ENCODE results near the gene CRYGS. TPM values are rescaled to one million over a fixed set of nuclear protein-coding genes. Genes with fewer than 3 reads are reported as not detected.

Gene CRYGS
- polyA plus RNA-seq, 1 of the 3 experiments (the other 2 are of a cell fraction), result 2.1 TPM

DNA sequence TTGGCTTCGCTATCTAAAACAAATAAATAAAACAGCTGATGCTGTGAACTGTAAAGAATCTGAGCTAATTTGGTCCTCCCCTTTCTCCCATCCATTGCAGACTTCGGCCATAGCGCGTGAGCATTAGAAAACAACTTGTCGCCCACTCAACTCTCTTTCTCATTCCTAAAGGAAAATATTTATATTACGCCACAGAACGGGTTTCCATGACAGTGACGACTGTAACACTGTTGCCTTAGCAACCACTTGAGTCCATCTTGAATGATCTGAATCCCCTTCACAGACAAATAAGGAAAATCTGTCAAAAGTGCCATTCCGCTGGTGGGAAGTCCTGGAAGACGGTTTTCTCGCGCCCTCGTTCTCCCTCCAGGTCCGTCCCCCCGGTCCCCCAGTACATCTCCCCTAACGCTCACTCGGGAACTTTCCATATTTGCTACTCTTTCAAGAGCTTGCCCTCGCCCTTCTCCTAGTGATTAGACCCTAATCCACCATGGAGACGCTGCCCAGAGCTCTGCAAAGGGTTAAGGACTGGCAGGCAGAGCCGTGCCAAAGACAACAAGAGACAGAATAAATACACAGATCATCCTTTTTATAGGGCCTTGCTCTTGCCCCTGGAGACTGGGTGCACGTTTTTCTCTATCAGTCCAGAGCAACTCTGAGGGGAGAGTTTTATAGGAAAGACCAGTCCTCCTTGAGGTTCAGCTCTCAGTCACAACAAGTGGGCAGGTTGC is 50.5 kb downstream of the CRYGS start:
- Histone ChIP-seq H3K27ac (ENCODE audit: low read depth in 2 of 2, low read length in 1 of 2) (no peak overlapping the region), H3K4me1 (ENCODE audit: control insufficient read depth in 1 of 2, insufficient read depth in 2 of 2, low read depth in 1 of 2, low read length in 1 of 2) (peaks cover 0 to 5% of the 10 kb centered on the region in 2 experiments; a peak in 1 of 4 replicates), H3K9ac (no peak overlapping the region), H3K4me2 (no peak overlapping the region), H3K4me3 (ENCODE audit: low read depth in 2 of 2, low read length in 1 of 2) (no peak overlapping the region), H4K20me1 (ENCODE audit: insufficient read depth) (no peaks in the 10 kb centered on the region), H3K27me3 (ENCODE audit: insufficient read depth) (no peaks in the 10 kb centered on the region; the same call in 1 of the 2 replicates), H2AFZ (ENCODE audit: low read depth) (no peak overlapping the region), H3K9me3 (no peaks in the 10 kb centered on the region), H3K79me2 (ENCODE audit: insufficient read depth) (no peaks in the 10 kb centered on the region), H3K36me3 (replicated peaks in 1 of 2; ENCODE audit: control insufficient read depth in 1 of 2, insufficient read depth in 2 of 2, low read length in 1 of 2) (no peaks in the 10 kb centered on the region), H3K9me2 (no peaks in the 10 kb centered on the region), H3F3A (replicated peaks; ENCODE audit: insufficient read depth) (no peaks in the 10 kb centered on the region)
- 60% methylated on average over 21 of the region's 21 CpGs for WGBS (ENCODE audit: low lambda C conversion rate)
- no peak for DNase-seq
- CTCF ChIA-PET, result interaction anchor here (0.6 to 1.5 kb wide), 2 partner anchors 11 to 557 kb away, joined by 3 read pairs; no protein-coding TSS in a partner anchor
- no peak for TF ChIP-seq RAD21 (IDR thresholded peaks at IDR 0.05; ENCODE audit: low read length)
- no peak for TF ChIP-seq JUND (IDR thresholded peaks at IDR 0.05)
- TF ChIP-seq YY1 (IDR thresholded peaks at IDR 0.05; ENCODE audit: low read depth), result no peak
- TF ChIP-seq EP300 (IDR thresholded peaks at IDR 0.05; ENCODE audit: borderline replicate concordance in 1 of 2, low read depth in 1 of 2, low read length in 1 of 2), result no peak
- TF ChIP-seq TEAD4 (IDR thresholded peaks at IDR 0.05; ENCODE audit: borderline replicate concordance, insufficient read depth), result no peak
- TF ChIP-seq GABPA (IDR thresholded peaks at IDR 0.05; ENCODE audit: low read depth), result no peak
- TF ChIP-seq CHD2 (IDR thresholded peaks at IDR 0.05; ENCODE audit: low read length, partially characterized antibody), result no peak
- no peak for TF ChIP-seq CTCF (IDR thresholded peaks at IDR 0.05)
- no peak for TF ChIP-seq REST (IDR thresholded peaks at IDR 0.05; ENCODE audit: low read depth, low read length)
- TF ChIP-seq NRF1 (IDR thresholded peaks at IDR 0.05; ENCODE audit: low read depth, low read length), result no peak
- no peak for TF ChIP-seq FOSL2 (IDR thresholded peaks at IDR 0.05; ENCODE audit: borderline replicate concordance, low read depth)
- TF ChIP-seq MEF2A (IDR thresholded peaks at IDR 0.05; ENCODE audit: borderline replicate concordance, low read depth), result no peak
- no peak for TF ChIP-seq FOXJ3 (CRISPR knock-in tag; IDR thresholded peaks at IDR 0.05)
- no peak for TF ChIP-seq RCOR1 (IDR thresholded peaks at IDR 0.05; ENCODE audit: low read length)
- POLR2A ChIA-PET, result no interaction called here
